GM23338 (cell line): ENCODE measurements around the gene PIMREG. TPM values are rescaled to one million over a fixed set of nuclear protein-coding genes. Genes with fewer than 3 reads are reported as not detected.

Experiments used
- ATAC-seq: fragments of 200-7000 bp; cut with Tn5 transposase; 3 replicates; pipeline ENCODE4 v1.9.1; 2020
- DNase-seq: peaks from one replicate; pipeline ENCODE4 v3.0.0-alpha.2; 2015; ENCODE audit warnings: low spot score
- H2AFZ ChIP-seq: fragments of 200-600 bp; sonication (generic); 2 replicates; pipeline ENCODE4 v1.8.0; 2016; ENCODE audit warnings: antibody characterized with exemption, mild to moderate bottlenecking, moderate library complexity
- H3F3A ChIP-seq: fragments of 200-600 bp; sonication (generic); replicated peaks from 2 replicates; pipeline ENCODE4 v1.8.0; 2017; ENCODE audit warnings: antibody characterized with exemption, mixed run types, low read depth
- H3K27ac ChIP-seq: fragments of 200-600 bp; sonication (generic); 2 replicates; pipeline ENCODE4 v1.6.1; 2016; ENCODE audit warnings: low read depth
- H3K27me3 ChIP-seq: fragments of 200-600 bp; sonication (generic); 2 replicates; pipeline ENCODE4 v1.8.0; 2016; ENCODE audit warnings: mild to moderate bottlenecking, mixed run types, moderate library complexity; ENCODE audit not compliant: insufficient read depth
- H3K36me3 ChIP-seq: fragments of 200-600 bp; sonication (generic); 2 replicates; pipeline ENCODE4 v1.8.0; 2016; ENCODE audit warnings: mild to moderate bottlenecking; ENCODE audit not compliant: insufficient read depth
- H3K4me1 ChIP-seq: fragments of 200-600 bp; sonication (generic); 2 replicates; pipeline ENCODE4 v1.8.0; 2016; ENCODE audit warnings: mild to moderate bottlenecking, moderate library complexity; ENCODE audit not compliant: insufficient read depth
- H3K4me2 ChIP-seq: fragments of 200-600 bp; sonication (generic); 2 replicates; pipeline ENCODE4 v1.7.1; 2017; ENCODE audit warnings: mixed run types
- H3K4me3 ChIP-seq: fragments of 200-600 bp; sonication (generic); 2 replicates; pipeline ENCODE4 v1.6.1; 2016; ENCODE audit warnings: mixed run types
- H3K79me2 ChIP-seq: fragments of 200-600 bp; sonication (generic); replicated peaks from 2 replicates; pipeline ENCODE4 v1.8.0; 2017; ENCODE audit warnings: mild to moderate bottlenecking; ENCODE audit not compliant: insufficient read depth
- H3K9me2 ChIP-seq: fragments of 200-600 bp; sonication (generic); 2 replicates; pipeline ENCODE4 v1.8.0; 2017; ENCODE audit not compliant: insufficient read depth
- H4K20me1 ChIP-seq: fragments of 200-600 bp; sonication (generic); replicated peaks from 2 replicates; pipeline ENCODE4 v1.8.0; 2017; ENCODE audit warnings: mild to moderate bottlenecking; ENCODE audit not compliant: insufficient read depth
- H3K27ac Mint-ChIP-seq: 2 replicates; pipeline ENCODE4 v1.8.0; 2020; ENCODE audit warnings: inconsistent platforms, mild to moderate bottlenecking, moderate library complexity, mixed read lengths
- H3K27me3 Mint-ChIP-seq: 3 replicates; pipeline ENCODE4 v1.8.0; 2022; ENCODE audit warnings: low read depth, mild to moderate bottlenecking, moderate library complexity, mixed read lengths, inconsistent platforms; ENCODE audit not compliant: insufficient read depth, poor library complexity
- H3K36me3 Mint-ChIP-seq: 3 replicates; pipeline ENCODE4 v1.8.0; 2021; ENCODE audit warnings: low read depth, mild to moderate bottlenecking, inconsistent platforms, moderate library complexity, mixed read lengths
- H3K4me1 Mint-ChIP-seq: 3 replicates; pipeline ENCODE4 v1.8.0; 2020; ENCODE audit warnings: mild to moderate bottlenecking, inconsistent platforms, mixed read lengths
- H3K4me3 Mint-ChIP-seq: 3 replicates; pipeline ENCODE4 v1.8.0; 2021; ENCODE audit warnings: moderate library complexity, mild to moderate bottlenecking, inconsistent platforms, mixed read lengths
- H3K9me3 Mint-ChIP-seq: 3 replicates; pipeline ENCODE4 v1.8.0; 2020; ENCODE audit warnings: moderate library complexity, mild to moderate bottlenecking, inconsistent platforms, mixed read lengths
- CREB1 ChIP-seq: fragments of 250-450 bp; sonication (Bioruptor Pico); IDR thresholded peaks from 2 replicates; pipeline ENCODE4 v1.5.0; 2020; ENCODE audit warnings: low read depth, mild to moderate bottlenecking, moderate library complexity
- EZH2 ChIP-seq: fragments of 200-600 bp; sonication (generic); IDR thresholded peaks from one replicate; pipeline ENCODE4 v1.8.0; 2017; ENCODE audit warnings: antibody characterized with exemption, mild to moderate bottlenecking, low read depth; ENCODE audit not compliant: unreplicated experiment
- EZH2phosphoT487 ChIP-seq: fragments of 200-600 bp; sonication (generic); IDR thresholded peaks from one replicate; pipeline ENCODE4 v1.8.1; 2018; ENCODE audit warnings: antibody characterized with exemption; ENCODE audit not compliant: unreplicated experiment
- JUNB ChIP-seq: IDR thresholded peaks from one replicate; pipeline ENCODE4 v1.6.1; 2016; ENCODE audit warnings: antibody characterized with exemption; ENCODE audit not compliant: unreplicated experiment
- NANOG ChIP-seq: IDR thresholded peaks from 2 replicates; pipeline ENCODE4 v1.6.1; 2016; ENCODE audit warnings: antibody characterized with exemption, borderline replicate concordance
- POLR2AphosphoS5 ChIP-seq: IDR thresholded peaks from 2 replicates; pipeline ENCODE4 v1.6.1; 2016; ENCODE audit warnings: antibody characterized with exemption, low read depth
- STAT1 ChIP-seq: IDR thresholded peaks from one replicate; pipeline ENCODE4 v1.6.1; 2016; ENCODE audit warnings: antibody characterized with exemption; ENCODE audit not compliant: unreplicated experiment
- ZNF114 ChIP-seq: fragments of 250-450 bp; sonication (Bioruptor Pico); IDR thresholded peaks from 2 replicates; pipeline ENCODE4 v1.5.0; 2020; ENCODE audit warnings: mild to moderate bottlenecking, moderate library complexity
- ZNF331 ChIP-seq: fragments of 250-450 bp; sonication (Bioruptor Pico); IDR thresholded peaks from 2 replicates; pipeline ENCODE4 v1.5.0; 2020; ENCODE audit warnings: low read depth, mild to moderate bottlenecking, moderate library complexity
- polyA plus RNA-seq: library from polyadenylated mRNA; unstranded; fragments of >200 nt; fragmentation: Nextera tagmentation; extraction: Ambion mirVana; gene quantifications from 2 replicates; pipeline ENCODE4 v1.2.1, GENCODE V29; 2016
- total RNA-seq: library from RNA; depleted of rRNA; stranded (reverse); fragments of >200 nt; shearing (Covaris generic); gene quantifications from 2 replicates; pipeline ENCODE4 v1.2.3, GENCODE V29; 2014
- TF ChIP-seq, protein P1 (sequence below): IDR thresholded peaks from one replicate; pipeline ENCODE4 v1.6.1; 2018; ENCODE audit warnings: antibody characterized with exemption; ENCODE audit not compliant: unreplicated experiment
- TF ChIP-seq, protein P2 (sequence below): IDR thresholded peaks from 2 replicates; pipeline ENCODE4 v1.6.1; 2016; ENCODE audit warnings: antibody characterized with exemption
- TF ChIP-seq, protein P3 (sequence below): fragments of 250-450 bp; sonication (Bioruptor Pico); IDR thresholded peaks from 2 replicates; pipeline ENCODE4 v1.5.0; 2020; ENCODE audit warnings: mild to moderate bottlenecking, moderate library complexity
- TF ChIP-seq, protein P4 (sequence below), 2 experiments: fragments of 200-600 bp in 1 of 2; sonication (generic) in 1 of 2; conservative IDR thresholded peaks; 2 replicates each; pipeline versions ENCODE4 v1.5.1 to v1.6.1; 2016 to 2017; ENCODE audit warnings: antibody characterized with exemption in 2 of 2, low read depth in 2 of 2, mild to moderate bottlenecking in 2 of 2, moderate library complexity in 1 of 2

The PIMREG gene
- total and polyA plus RNA-seq, 2 experiments from 2014 or later, result 87.8 to 144 TPM

DNA sequence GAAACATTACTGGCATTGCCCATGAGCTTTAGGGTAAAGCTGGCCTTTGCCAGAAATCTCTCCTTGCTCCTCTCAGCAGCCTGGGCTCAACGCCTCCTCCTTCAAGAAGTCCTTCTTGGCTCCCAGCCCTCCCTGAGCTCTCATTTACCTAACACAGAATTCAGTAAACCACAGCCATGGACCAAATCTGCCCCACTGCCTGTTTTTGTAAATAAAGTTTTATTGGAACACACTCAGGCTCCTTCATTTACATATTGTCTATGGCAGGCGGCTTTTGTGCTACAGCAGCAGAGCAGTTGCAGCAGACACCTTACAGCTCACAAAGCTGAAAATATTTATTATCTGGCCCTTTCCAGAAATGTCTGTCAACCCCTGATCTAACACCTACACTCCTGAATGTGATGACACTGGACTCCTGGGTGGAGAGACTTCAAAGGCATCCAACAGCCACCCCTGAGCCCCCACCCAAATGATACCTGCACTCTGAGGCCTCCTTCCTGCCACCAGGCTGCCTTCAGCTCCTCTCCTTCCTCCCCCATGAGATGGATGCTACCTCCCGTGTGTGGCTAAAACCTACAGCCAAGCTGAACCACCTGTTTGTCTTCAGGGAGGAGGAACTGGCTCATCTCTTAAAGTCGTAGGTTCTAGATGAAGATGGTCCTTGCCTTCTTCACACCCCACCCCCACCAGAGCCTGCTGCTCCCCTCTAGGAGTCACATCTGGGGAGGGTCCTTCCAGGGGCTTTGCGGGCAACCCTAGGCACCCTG lies 41.6 kb downstream of the PIMREG start:
- DNase-seq (no peak), ATAC-seq (no peak)
- H2AFZ ChIP-seq, result peak overlapping the region; percentile 69; the same call in 1 of the 2 replicates
- H3K4me2 ChIP-seq, result 0 out of 2 replicates have a peak overlapping the region, but pooled peaks have one; percentile 26
- H3K27me3 Mint-ChIP-seq, result peaks cover 22% of the 10 kb centered on the region
- no peaks in the 10 kb centered on the region for H3K36me3 Mint-ChIP-seq
- H3K4me3 ChIP-seq, result no peak overlapping the region
- no peaks in the 10 kb centered on the region for H3K9me3 Mint-ChIP-seq
- H3K36me3 ChIP-seq, result no peaks in the 10 kb centered on the region
- H3K4me1 Mint-ChIP-seq, result peaks cover 40% of the 10 kb centered on the region
- H3K9me2 ChIP-seq, result no peaks in the 10 kb centered on the region
- no peaks in the 10 kb centered on the region for H3F3A ChIP-seq
- no peak for TF ChIP-seq JUNB
- TF ChIP-seq EZH2phosphoT487, result no peak
- TF ChIP-seq, protein P1, sequence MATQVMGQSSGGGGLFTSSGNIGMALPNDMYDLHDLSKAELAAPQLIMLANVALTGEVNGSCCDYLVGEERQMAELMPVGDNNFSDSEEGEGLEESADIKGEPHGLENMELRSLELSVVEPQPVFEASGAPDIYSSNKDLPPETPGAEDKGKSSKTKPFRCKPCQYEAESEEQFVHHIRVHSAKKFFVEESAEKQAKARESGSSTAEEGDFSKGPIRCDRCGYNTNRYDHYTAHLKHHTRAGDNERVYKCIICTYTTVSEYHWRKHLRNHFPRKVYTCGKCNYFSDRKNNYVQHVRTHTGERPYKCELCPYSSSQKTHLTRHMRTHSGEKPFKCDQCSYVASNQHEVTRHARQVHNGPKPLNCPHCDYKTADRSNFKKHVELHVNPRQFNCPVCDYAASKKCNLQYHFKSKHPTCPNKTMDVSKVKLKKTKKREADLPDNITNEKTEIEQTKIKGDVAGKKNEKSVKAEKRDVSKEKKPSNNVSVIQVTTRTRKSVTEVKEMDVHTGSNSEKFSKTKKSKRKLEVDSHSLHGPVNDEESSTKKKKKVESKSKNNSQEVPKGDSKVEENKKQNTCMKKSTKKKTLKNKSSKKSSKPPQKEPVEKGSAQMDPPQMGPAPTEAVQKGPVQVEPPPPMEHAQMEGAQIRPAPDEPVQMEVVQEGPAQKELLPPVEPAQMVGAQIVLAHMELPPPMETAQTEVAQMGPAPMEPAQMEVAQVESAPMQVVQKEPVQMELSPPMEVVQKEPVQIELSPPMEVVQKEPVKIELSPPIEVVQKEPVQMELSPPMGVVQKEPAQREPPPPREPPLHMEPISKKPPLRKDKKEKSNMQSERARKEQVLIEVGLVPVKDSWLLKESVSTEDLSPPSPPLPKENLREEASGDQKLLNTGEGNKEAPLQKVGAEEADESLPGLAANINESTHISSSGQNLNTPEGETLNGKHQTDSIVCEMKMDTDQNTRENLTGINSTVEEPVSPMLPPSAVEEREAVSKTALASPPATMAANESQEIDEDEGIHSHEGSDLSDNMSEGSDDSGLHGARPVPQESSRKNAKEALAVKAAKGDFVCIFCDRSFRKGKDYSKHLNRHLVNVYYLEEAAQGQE, result no peak
- no peak for TF ChIP-seq NANOG
- no peak for TF ChIP-seq EZH2
- no peak for TF ChIP-seq ZNF331
- TF ChIP-seq, protein P2, sequence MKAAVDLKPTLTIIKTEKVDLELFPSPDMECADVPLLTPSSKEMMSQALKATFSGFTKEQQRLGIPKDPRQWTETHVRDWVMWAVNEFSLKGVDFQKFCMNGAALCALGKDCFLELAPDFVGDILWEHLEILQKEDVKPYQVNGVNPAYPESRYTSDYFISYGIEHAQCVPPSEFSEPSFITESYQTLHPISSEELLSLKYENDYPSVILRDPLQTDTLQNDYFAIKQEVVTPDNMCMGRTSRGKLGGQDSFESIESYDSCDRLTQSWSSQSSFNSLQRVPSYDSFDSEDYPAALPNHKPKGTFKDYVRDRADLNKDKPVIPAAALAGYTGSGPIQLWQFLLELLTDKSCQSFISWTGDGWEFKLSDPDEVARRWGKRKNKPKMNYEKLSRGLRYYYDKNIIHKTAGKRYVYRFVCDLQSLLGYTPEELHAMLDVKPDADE, result no peak
- no peak for TF ChIP-seq CREB1 (CRISPR knock-in tag)
- TF ChIP-seq ZNF114 (CRISPR knock-in tag), result no peak
- TF ChIP-seq STAT1, result no peak
- no peak for TF ChIP-seq POLR2AphosphoS5
- TF ChIP-seq, protein P3, sequence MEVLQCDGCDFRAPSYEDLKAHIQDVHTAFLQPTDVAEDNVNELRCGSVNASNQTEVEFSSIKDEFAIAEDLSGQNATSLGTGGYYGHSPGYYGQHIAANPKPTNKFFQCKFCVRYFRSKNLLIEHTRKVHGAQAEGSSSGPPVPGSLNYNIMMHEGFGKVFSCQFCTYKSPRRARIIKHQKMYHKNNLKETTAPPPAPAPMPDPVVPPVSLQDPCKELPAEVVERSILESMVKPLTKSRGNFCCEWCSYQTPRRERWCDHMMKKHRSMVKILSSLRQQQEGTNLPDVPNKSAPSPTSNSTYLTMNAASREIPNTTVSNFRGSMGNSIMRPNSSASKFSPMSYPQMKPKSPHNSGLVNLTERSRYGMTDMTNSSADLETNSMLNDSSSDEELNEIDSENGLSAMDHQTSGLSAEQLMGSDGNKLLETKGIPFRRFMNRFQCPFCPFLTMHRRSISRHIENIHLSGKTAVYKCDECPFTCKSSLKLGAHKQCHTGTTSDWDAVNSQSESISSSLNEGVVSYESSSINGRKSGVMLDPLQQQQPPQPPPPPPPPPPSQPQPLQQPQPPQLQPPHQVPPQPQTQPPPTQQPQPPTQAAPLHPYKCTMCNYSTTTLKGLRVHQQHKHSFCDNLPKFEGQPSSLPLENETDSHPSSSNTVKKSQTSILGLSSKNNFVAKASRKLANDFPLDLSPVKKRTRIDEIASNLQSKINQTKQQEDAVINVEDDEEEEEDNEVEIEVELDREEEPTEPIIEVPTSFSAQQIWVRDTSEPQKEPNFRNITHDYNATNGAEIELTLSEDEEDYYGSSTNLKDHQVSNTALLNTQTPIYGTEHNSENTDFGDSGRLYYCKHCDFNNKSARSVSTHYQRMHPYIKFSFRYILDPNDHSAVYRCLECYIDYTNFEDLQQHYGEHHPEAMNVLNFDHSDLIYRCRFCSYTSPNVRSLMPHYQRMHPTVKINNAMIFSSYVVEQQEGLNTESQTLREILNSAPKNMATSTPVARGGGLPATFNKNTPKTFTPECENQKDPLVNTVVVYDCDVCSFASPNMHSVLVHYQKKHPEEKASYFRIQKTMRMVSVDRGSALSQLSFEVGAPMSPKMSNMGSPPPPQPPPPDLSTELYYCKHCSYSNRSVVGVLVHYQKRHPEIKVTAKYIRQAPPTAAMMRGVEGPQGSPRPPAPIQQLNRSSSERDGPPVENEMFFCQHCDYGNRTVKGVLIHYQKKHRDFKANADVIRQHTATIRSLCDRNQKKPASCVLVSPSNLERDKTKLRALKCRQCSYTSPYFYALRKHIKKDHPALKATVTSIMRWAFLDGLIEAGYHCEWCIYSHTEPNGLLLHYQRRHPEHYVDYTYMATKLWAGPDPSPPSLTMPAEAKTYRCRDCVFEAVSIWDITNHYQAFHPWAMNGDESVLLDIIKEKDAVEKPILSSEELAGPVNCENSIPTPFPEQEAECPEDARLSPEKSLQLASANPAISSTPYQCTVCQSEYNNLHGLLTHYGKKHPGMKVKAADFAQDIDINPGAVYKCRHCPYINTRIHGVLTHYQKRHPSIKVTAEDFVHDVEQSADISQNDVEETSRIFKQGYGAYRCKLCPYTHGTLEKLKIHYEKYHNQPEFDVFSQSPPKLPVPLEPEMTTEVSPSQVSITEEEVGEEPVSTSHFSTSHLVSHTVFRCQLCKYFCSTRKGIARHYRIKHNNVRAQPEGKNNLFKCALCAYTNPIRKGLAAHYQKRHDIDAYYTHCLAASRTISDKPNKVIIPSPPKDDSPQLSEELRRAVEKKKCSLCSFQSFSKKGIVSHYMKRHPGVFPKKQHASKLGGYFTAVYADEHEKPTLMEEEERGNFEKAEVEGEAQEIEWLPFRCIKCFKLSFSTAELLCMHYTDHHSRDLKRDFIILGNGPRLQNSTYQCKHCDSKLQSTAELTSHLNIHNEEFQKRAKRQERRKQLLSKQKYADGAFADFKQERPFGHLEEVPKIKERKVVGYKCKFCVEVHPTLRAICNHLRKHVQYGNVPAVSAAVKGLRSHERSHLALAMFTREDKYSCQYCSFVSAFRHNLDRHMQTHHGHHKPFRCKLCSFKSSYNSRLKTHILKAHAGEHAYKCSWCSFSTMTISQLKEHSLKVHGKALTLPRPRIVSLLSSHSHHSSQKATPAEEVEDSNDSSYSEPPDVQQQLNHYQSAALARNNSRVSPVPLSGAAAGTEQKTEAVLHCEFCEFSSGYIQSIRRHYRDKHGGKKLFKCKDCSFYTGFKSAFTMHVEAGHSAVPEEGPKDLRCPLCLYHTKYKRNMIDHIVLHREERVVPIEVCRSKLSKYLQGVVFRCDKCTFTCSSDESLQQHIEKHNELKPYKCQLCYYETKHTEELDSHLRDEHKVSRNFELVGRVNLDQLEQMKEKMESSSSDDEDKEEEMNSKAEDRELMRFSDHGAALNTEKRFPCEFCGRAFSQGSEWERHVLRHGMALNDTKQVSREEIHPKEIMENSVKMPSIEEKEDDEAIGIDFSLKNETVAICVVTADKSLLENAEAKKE, result no peak
- TF ChIP-seq, protein P4, sequence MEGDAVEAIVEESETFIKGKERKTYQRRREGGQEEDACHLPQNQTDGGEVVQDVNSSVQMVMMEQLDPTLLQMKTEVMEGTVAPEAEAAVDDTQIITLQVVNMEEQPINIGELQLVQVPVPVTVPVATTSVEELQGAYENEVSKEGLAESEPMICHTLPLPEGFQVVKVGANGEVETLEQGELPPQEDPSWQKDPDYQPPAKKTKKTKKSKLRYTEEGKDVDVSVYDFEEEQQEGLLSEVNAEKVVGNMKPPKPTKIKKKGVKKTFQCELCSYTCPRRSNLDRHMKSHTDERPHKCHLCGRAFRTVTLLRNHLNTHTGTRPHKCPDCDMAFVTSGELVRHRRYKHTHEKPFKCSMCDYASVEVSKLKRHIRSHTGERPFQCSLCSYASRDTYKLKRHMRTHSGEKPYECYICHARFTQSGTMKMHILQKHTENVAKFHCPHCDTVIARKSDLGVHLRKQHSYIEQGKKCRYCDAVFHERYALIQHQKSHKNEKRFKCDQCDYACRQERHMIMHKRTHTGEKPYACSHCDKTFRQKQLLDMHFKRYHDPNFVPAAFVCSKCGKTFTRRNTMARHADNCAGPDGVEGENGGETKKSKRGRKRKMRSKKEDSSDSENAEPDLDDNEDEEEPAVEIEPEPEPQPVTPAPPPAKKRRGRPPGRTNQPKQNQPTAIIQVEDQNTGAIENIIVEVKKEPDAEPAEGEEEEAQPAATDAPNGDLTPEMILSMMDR (conservative IDR thresholded peaks at IDR 0.05; ENCODE audit: low read depth in 2 of 2), result no peak
- H4K20me1 ChIP-seq, result no peaks in the 10 kb centered on the region
- no peaks in the 10 kb centered on the region for H3K79me2 ChIP-seq
- H3K27ac ChIP-seq, result no peak overlapping the region
- H3K27ac Mint-ChIP-seq, result no peak overlapping the region
- peaks cover 15% of the 10 kb centered on the region for H3K4me1 ChIP-seq
- no peaks in the 10 kb centered on the region for H3K27me3 ChIP-seq
- H3K4me3 Mint-ChIP-seq, result no peak overlapping the region
